ENCODE data around the gene NR3C1.

DNA sequence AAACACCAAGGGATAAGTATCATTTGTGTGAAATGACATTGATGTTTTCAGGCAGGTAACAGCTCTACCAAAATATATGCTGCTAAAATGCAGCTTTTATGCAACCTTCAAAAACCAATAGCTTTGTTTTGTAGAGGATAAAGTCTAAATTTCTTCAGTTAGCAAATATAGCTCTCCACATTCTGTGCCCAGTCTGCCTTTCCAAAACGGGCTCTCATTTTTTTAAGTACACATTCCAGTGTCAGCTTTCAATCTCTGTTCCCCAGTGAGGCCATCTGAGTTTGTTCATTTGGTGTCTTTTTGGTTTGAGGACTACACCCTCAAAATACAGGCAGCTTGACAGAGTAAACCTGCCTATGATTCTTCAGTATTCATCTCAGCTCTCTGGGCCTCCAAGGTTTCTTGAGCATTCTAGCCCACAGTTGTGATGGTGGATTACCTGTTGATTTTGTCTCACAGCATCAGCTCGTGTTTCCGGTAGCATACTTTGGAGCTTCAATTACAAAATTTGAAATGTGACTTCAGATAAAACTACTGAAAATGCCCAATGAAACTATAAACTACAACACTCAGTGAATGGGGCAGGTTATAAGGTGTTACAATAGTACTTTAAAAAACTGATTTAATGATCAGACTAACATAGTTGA, 55.7 kb downstream of the NR3C1 start:
- TF ChIP-seq CTCF (conservative IDR thresholded peaks at IDR 0.05 in 1 of 2, IDR thresholded peaks at IDR 0.05 in 1 of 2; ENCODE audit: extremely low read depth in 1 of 2, insufficient read depth in 1 of 2, low read depth in 1 of 2, low read length in 2 of 2) (no peak), EZH2 (IDR thresholded peaks at IDR 0.05; ENCODE audit: borderline replicate concordance, low read length) (no peak)
